Natural killer cell (primary cell): ENCODE data around the gene KAT2B. TPM values are rescaled to one million over a fixed set of nuclear protein-coding genes. Genes with fewer than 3 reads are reported as not detected.

Experiments
- ATAC-seq, 3 donors: fragments of 150-1000 bp in 2 of 3; fragments of 200-7000 bp in 1 of 3; cut with Tn5 transposase; 1 replicate in 1 of 3; 2 replicates in 2 of 3; pipeline ENCODE4 v1.10.0; 2021; ENCODE audit warnings: mild to moderate bottlenecking in 2 of 3, moderate library complexity in 2 of 3
- DNase-seq, 2 donors: peaks; one replicate each; pipeline versions ENCODE4 v3.0.0 to v3.0.0-alpha.2; 2013 to 2021; ENCODE audit warnings: mixed read lengths in 1 of 2
- H3K27ac ChIP-seq: one replicate; pipeline ENCODE4 v1.5.1; 2013; ENCODE audit warnings: mild to moderate bottlenecking, low read length
- H3K27me3 ChIP-seq: one replicate; pipeline ENCODE4 v1.6.1; 2013; ENCODE audit warnings: low read length; ENCODE audit not compliant: control insufficient read depth, insufficient read depth
- H3K36me3 ChIP-seq: one replicate; pipeline ENCODE4 v1.6.1; 2013; ENCODE audit warnings: low read length; ENCODE audit not compliant: control insufficient read depth, insufficient read depth
- H3K4me1 ChIP-seq: one replicate; pipeline ENCODE4 v1.6.1; 2013; ENCODE audit warnings: low read length; ENCODE audit not compliant: control insufficient read depth, insufficient read depth
- H3K4me3 ChIP-seq: one replicate; pipeline ENCODE4 v1.5.1; 2013; ENCODE audit warnings: low read length
- H3K9me3 ChIP-seq: one replicate; pipeline ENCODE4 v1.6.1; 2013; ENCODE audit warnings: low read length; ENCODE audit not compliant: control insufficient read depth, insufficient read depth
- H3K27ac Mint-ChIP-seq, 2 donors: one replicate each; pipeline ENCODE4 v1.8.0; 2022; ENCODE audit warnings: mild to moderate bottlenecking in 2 of 2, mixed read lengths in 2 of 2, moderate library complexity in 1 of 2
- H3K27me3 Mint-ChIP-seq, 2 donors: one replicate each; pipeline ENCODE4 v1.8.0; 2022; ENCODE audit warnings: low read depth in 2 of 2, mixed read lengths in 2 of 2
- H3K36me3 Mint-ChIP-seq: one replicate; pipeline ENCODE4 v1.8.0; 2022; ENCODE audit warnings: mixed read lengths
- H3K4me1 Mint-ChIP-seq, 2 donors: one replicate each; pipeline ENCODE4 v1.8.0; 2022; ENCODE audit warnings: mixed read lengths in 2 of 2
- H3K4me3 Mint-ChIP-seq: one replicate; pipeline ENCODE4 v1.8.0; 2022; ENCODE audit warnings: mild to moderate bottlenecking, moderate library complexity, mixed read lengths
- H3K9me3 Mint-ChIP-seq, 2 donors: one replicate each; pipeline ENCODE4 v1.8.0; 2022; ENCODE audit warnings: mixed read lengths in 2 of 2
- WGBS: methylation state at CpG from one replicate; pipeline ENCODE4 v1.1.7; 2013; ENCODE audit warnings: missing lambda C conversion rate; ENCODE audit not compliant: insufficient coverage; 5-methylcytosine and 5-hydroxymethylcytosine counted together
- intact Hi-C: fragments of 100-400 bp; cut with micrococcal nuclease; formaldehyde crosslinking; loops from one replicate; pipeline ENCODE4 v1.14.2; 2022
- total RNA-seq, 4 donors: library from RNA; stranded (reverse); fragments of 120-200 nt in 1 of 4; gene quantifications; one replicate each; pipeline versions ENCODE4 v1.2.3 to v1.2.4, GENCODE V29; 2013 to 2022
- TF ChIP-seq, protein P1 (sequence below): fragments of 200-600 bp; IDR thresholded peaks from one replicate; pipeline ENCODE4 v1.8.0; 2022; ENCODE audit warnings: antibody characterized with exemption

The KAT2B gene
- total RNA-seq, 3 donors from 2014 or later (not counting 1 experiment from before 2014, with no cell fraction given), result 132 to 156 (median 146) TPM

DNA sequence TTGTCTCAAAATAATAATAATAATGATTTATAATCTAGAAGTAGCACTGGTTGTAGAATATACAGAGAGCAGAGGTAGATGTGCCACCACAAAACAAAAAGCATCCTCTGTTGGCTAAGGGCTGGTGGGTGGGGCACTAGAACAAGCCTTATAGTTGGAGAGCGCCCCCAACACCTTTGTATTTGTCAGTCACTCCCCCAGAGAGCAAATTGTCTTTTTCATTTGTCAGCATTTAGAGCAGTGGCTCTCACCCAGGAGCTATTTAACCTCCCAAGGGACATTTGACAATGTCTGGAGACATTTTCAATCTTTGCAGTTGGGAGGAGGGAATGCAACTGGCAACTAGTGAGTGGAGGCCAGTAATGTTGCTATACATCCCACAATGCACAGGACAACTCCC, 6.3 kb downstream of the KAT2B start:
- intact Hi-C loops, result no loop called here
- Histone ChIP-seq H3K27me3 (no peaks in the 10 kb centered on the region), H3K4me1 (peaks cover 67% of the 10 kb centered on the region), H3K4me3 (no peak overlapping the region), H3K27ac (no peak overlapping the region), H3K9me3 (no peaks in the 10 kb centered on the region), H3K36me3 (no peaks in the 10 kb centered on the region)
- no peak for ATAC-seq
- Mint-ChIP-seq H3K9me3 (no peaks in the 10 kb centered on the region), H3K36me3 (no peaks in the 10 kb centered on the region), H3K27ac (peak overlapping the region; percentile 79 to 97), H3K4me3 (peak overlapping the region; percentile 9), H3K4me1 (peaks cover 78 to 83% of the 10 kb centered on the region in 2 donors), H3K27me3 (no peaks in the 10 kb centered on the region)
- DNase-seq, result no peak
- TF ChIP-seq, protein P1, sequence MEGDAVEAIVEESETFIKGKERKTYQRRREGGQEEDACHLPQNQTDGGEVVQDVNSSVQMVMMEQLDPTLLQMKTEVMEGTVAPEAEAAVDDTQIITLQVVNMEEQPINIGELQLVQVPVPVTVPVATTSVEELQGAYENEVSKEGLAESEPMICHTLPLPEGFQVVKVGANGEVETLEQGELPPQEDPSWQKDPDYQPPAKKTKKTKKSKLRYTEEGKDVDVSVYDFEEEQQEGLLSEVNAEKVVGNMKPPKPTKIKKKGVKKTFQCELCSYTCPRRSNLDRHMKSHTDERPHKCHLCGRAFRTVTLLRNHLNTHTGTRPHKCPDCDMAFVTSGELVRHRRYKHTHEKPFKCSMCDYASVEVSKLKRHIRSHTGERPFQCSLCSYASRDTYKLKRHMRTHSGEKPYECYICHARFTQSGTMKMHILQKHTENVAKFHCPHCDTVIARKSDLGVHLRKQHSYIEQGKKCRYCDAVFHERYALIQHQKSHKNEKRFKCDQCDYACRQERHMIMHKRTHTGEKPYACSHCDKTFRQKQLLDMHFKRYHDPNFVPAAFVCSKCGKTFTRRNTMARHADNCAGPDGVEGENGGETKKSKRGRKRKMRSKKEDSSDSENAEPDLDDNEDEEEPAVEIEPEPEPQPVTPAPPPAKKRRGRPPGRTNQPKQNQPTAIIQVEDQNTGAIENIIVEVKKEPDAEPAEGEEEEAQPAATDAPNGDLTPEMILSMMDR, result no peak
- WGBS, result 100% methylated on average over 1 of the region's 1 CpG

DNA sequence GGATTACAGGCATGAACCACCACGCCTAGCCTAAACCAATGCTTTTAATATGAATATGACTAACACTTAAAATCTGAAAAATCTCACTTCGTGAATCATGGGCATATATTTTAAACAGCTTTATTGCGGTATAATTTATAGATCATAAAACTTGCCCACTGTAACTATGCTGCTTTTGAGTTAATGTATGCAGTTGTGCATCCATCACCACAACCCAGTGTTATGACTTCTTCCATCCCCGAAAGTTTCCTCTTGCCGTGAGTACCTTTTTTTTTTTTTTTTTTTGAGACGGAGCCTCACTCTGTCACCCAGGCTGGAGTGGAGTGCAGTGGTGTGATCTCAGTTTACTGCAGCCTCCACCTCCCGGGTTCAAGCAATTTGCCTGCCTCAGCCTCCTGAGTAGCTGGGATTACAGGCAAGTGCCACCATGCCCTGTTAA, 7.1 kb downstream of the KAT2B start:
- Histone ChIP-seq H3K4me3 (no peak overlapping the region), H3K36me3 (no peaks in the 10 kb centered on the region), H3K27ac (no peak overlapping the region), H3K9me3 (no peaks in the 10 kb centered on the region), H3K4me1 (peaks cover 62% of the 10 kb centered on the region), H3K27me3 (no peaks in the 10 kb centered on the region)
- Mint-ChIP-seq H3K27me3 (no peaks in the 10 kb centered on the region), H3K4me3 (peak overlapping the region; percentile 53), H3K9me3 (no peaks in the 10 kb centered on the region), H3K4me1 (peaks cover 78 to 83% of the 10 kb centered on the region in 2 donors), H3K36me3 (no peaks in the 10 kb centered on the region), H3K27ac (peak overlapping the region; percentile 79 to 97)
- DNase-seq (no peak), ATAC-seq (no peak)
- WGBS, result 95% methylated on average over 4 of the region's 7 CpGs
- TF ChIP-seq, protein P1, result no peak
- intact Hi-C loops, result no loop called here

DNA sequence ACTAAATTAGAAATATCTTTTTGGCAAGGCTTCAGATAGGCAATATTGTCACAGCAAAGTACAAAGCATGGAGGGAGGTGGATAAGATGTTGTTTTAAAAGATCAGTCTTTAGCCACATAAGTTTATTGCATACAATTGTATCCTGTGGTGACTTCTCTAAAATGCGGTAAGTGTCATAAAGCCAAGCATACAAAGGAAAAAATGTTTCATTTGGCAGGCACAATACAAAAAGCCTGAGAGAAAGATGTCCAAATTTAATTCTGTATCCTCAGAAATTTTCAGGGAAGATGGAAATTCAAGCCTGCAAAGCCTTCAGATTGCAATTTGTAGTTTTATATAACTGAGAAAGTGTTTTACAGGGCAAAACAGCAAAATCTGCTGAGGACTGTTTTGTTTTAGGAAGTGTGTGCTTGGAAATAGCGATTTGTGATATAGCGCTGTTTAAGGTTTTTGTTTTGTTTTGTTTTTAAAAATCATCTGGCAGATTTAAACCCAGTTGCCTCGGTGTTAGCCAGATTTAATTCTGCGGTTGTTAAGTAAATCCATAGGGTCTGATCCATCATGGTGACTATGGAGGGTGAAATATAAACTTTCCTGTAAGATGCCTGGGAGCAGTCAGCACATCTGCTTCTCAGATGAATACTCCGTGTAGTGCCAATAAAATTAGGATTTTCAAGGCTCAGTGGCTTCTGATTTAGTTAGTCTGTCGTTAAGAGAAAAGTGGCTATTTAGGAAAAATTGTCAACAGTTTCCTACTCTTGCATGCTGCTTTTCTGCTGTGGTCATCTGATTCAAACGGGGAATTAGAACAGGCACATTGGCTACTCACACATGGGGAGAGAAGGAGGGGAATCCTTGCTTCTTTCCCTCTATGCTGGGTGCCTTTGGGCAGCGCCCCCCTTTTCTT, 8.0 kb downstream of the KAT2B start:
- no peaks in the 10 kb centered on the region for H3K36me3 ChIP-seq
- H3K4me1 Mint-ChIP-seq, result peaks cover 78 to 85% of the 10 kb centered on the region in 2 donors
- peaks cover 63% of the 10 kb centered on the region for H3K4me1 ChIP-seq
- H3K27me3 Mint-ChIP-seq, result no peaks in the 10 kb centered on the region
- H3K9me3 Mint-ChIP-seq, result no peaks in the 10 kb centered on the region
- H3K27ac Mint-ChIP-seq, result peak overlapping the region; percentile 79 to 97
- DNase-seq (no peak), ATAC-seq (no peak)
- H3K4me3 ChIP-seq, result no peak overlapping the region
- H3K4me3 Mint-ChIP-seq, result peak overlapping the region; percentile 53
- TF ChIP-seq, protein P1, result no peak
- H3K36me3 Mint-ChIP-seq, result no peaks in the 10 kb centered on the region
- no peaks in the 10 kb centered on the region for H3K9me3 ChIP-seq
- WGBS, result 62% methylated on average over 9 of the region's 9 CpGs
- peak overlapping the region; percentile 4 for H3K27ac ChIP-seq
- intact Hi-C loops, result no loop called here
- H3K27me3 ChIP-seq, result no peaks in the 10 kb centered on the region
